GM21529 (cell line): ENCODE results near the gene LRP1B.

Experiments used
- ATAC-seq: cut with Tn5 transposase; IDR thresholded peaks from one replicate; pipeline ENCODE4 v1.9.1; 2021; ENCODE audit not compliant: unreplicated experiment

The LRP1B gene

GRCh38 chr2:140246957-140247356, 1883.9 kb downstream of the LRP1B start:
- ATAC-seq, result no peak

DNA sequence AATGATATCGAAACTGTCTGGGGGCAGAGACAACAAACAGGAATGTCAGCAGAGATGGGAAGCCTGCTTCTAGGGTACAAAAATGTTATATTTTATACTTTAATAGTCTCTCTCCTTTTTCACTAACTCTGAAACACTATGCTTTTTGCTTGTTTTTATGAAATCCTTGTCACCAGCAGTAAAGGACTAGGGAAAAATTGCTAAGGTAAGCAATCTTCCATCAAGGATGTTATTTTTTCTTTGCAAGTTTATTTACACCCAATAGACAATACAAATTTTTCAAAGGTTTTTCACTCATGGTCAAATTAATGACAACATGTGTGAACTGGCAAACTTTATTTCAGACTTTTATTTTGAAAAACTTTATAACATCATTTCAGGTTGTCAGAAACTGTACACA, 1884.8 kb downstream of the LRP1B start:
- ATAC-seq, result no peak

DNA sequence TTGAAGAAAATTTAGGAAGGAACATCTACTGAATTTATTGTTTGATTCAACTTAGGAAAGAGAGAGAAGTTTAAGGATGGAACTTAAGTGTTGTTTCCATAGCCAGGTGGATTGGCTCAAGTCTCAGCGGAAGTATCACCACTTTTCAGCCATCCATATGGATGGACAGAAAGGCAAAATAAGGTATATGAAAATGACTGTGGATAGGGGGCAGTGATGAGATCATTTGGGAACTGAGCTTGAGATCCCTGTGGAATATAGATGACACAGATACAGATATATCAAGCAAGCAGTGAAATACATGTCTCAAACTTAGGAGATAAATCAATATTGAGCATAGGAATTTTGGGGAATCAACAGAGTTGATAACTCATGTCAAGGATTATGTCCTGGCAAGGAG, 1887.9 kb downstream of the LRP1B start:
- ATAC-seq, result no peak

DNA sequence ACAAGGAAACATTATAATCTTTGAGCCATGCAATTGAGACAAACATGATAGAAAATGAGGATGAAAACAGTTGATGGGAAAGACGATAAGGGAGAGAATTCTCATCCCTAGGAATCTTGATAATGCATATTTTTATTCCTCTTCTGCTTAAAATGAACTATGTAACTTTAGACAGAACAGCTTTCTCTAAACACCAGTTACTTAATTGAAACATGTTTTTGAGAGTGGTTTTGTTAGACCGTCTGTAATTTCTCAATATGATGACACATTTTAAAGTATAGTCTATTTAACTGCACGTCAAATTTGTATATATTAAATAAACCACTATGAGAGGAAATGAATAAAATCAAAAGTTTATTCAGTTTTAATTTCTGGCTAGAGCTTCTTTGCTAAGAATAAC, 1896.7 kb downstream of the LRP1B start:
- ATAC-seq, result no peak

DNA sequence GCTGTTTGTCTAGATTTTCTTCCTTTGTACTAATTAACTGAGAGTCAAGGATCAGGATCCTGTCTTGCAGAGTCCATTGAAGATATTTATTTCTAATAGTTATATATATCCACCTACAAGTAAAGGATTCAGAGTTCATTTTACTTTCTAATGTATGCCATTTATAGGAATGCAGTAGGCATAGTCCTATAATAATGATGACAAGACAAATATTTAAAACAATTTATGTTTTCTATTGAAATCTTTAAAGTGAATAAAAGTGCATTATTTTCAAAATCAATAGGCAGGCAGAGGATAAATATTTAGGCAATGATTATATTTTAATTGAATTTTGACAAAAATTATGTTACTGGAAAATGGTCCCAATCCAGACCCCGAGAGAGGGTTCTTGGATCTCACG, 1919.9 kb downstream of the LRP1B start:
- ATAC-seq, result no peak

DNA sequence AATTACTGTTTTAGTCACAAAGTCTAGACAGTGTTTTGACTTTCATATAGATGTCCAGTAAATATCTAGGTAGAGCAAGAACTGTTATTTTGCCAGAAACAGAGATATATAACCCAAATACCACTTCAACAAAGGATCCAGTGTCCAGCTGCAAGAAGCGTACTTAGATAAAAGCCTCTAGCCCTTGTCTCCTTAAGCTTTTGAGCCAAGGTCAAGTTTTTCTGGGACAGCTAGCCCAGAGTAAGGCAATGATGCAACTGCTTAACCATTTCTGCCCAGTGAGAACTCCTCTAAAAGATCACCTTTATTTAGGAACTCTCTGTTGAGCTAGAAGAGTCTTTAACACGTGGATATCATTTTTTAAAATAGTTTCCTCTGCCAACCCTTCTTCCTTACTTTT, 1925.7 kb downstream of the LRP1B start:
- no peak for ATAC-seq

DNA sequence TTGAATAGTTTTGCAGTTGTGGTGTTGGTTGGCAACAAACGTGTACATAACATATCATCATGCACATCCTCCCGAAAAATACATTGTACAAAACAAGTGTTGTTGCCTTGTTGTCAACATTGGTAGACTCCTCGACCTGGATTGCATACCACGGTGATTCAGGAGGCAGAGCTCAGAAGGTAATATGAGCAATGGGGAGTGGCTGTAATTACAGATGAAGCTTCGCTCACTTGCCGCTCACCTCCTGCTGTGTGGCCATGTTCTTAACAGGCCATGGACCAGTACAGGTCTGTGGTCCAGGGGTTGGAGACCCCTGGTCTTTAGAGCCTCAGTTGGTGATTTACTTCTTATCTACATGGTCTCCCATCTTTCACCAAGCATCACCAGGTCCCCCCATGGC, 1927.5 kb downstream of the LRP1B start:
- ATAC-seq, result no peak

DNA sequence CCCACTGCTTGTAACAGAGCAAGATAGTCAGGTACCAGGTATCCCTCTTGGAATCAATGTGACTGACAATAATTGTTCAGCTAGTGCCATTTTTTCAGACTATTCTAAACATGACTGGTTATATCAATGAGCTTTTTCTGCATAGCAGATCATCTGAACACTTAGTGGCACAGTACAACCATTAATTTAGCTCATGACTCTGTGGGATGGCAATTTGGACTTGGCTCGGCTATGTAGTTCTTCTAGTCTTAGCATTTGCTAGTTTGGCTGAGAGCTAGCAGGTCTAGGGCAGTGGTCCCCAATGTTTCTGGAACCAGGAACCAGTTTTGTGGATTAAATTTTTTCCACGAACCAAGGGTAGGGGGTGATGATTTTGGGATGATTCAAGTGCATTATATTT, 1929.2 kb downstream of the LRP1B start:
- no peak for ATAC-seq

- ATAC-seq, result no peak
Observed at GRCh38 chr2:140200764-140201163, 1930.1 kb downstream of the LRP1B start.

DNA sequence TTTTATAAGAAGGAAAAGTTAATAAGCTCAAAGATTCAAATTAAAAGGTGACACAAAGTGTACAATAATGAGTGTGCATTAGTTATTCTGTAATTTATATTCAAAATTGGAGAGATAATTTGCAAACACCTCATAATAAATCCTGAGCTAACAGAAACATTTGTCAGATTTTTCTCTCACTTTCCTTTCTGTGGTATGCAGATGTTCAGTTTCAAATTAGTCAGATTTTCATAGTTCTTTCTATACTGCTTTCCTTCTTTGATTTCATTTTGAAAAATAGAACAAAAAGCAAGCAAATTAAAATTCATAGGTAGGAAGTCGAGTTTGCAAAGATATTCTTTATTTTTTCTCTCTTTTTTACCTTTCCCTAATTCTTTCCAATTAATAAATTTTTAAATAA, 1930.5 kb downstream of the LRP1B start:
- no peak for ATAC-seq

GRCh38 chr2:140199312-140199711, 1931.5 kb downstream of the LRP1B start:
- no peak for ATAC-seq

DNA sequence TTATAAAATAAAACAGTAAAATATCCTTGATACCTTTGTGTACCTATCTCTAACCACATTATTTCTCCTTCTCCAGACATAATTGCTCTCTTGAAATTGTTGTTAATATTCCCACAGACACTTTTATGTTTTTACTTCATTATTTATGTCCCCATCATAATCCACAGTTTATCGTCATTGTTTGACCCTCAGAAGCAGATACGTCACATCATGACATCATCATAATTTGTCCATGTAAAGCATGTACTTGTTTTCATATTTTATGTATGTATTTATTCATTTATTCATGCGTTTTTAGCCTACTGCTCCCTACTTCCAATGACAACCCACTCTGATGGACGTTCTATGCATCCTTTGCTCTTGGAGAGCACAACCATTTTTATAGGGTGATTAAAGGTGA, 1943.7 kb downstream of the LRP1B start:
- no peak for ATAC-seq

DNA sequence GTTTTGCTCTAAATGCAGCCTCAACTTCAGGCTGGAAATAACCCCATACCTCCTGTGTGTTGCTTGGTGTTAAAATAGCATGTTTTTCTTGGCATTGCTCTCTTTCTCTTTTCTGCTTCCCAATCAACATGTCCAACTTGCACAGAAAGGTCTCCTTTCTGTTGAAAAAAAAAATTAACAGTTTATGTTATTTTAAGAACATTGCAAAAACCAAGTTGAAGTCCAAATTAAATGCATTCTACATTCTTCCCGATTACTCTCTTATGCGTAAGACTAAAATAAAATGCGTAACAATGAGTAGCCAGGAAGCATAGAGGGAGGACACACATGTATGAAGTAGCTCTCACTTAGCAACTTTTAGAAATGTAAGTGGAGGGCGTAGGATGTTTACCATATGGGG, 1944.5 kb downstream of the LRP1B start:
- ATAC-seq, result no peak

GRCh38 chr2:140185076-140185475, 1945.7 kb downstream of the LRP1B start:
- ATAC-seq, result no peak

DNA sequence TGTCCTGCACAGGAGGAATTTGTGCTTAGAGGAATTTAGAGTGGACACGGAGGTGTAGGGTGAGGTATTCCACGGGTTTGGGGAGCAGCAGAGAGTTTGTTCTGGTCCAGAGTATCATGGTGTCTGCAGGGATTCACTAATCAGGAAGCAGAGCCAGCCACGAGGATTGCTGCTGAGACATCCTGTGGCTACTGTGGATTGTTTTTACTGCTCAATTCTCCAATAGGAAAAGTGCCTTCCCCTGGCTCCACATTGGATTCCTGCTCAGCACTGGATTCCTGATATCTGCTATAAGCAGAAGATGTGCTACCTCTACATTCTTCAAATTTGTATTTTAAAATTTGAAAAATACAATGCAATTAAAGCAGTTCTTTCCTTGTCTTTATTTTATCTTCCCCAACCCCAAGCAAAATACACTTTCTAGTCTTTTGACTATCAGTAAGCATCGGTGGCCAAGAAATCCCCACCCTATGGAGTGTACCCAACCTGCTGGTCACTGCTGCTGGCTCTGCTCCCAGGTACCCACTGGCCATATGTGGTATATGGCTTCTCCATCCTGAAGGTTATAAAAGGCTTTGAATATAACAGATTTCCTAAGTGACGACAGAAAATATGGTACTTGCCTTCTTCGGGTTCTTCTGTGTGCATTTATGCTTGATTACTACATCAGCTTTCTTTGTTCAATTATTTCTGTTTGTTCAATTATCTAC, 1947.6 kb downstream of the LRP1B start:
- no peak for ATAC-seq
